ENCODE data around the gene DGKI.

- TF ChIP-seq CTCF (IDR thresholded peaks at IDR 0.05) = no peak
- TF ChIP-seq POLR2A (IDR thresholded peaks at IDR 0.05) = no peak
Observed at GRCh38 chr7:137572056-137572784, 274.6 kb downstream of the DGKI start.
